OCI-LY3 (cell line): Measurements from ENCODE around the gene ZBTB8A.

Source experiments
- EZH2phosphoT487 ChIP-seq: fragments of 200-600 bp; shearing (Covaris generic); IDR thresholded peaks from 2 replicates; pipeline ENCODE4 v1.6.1; 2018; ENCODE audit warnings: antibody characterized with exemption, mixed run types, low read depth
- TF ChIP-seq, protein P1 (sequence below): fragments of 200-600, 300-600 bp; sonication (generic); IDR thresholded peaks from 2 replicates; pipeline ENCODE4 v1.5.1; 2014; ENCODE audit warnings: antibody characterized with exemption, low read length, low read depth

DNA sequence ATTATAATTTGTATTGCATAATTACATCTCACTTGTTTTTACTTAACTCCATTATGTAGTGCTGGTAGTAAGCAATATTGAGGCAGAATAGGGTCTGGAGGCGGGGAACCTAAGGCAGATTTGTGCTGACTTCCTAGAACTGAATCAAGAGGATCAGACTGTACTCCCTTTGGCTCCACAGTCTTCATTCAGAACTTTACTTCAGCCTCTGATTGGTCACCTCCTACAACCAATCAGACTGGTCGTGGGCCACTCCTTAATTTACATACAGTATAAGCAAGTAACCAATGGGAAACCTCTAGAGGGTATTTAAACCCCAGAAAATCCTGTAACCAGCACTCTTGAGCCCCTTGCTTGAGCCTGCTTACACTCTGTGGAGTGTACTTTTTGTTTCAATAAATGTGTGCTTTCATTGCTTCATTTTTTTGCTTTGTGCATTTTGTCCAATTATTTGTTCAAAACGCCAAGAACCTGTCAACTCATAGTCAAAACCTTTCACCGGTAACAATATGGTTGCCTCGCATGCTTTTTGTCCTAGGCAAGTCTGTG is 79.5 kb downstream of the ZBTB8A start:
- TF ChIP-seq, protein P1, sequence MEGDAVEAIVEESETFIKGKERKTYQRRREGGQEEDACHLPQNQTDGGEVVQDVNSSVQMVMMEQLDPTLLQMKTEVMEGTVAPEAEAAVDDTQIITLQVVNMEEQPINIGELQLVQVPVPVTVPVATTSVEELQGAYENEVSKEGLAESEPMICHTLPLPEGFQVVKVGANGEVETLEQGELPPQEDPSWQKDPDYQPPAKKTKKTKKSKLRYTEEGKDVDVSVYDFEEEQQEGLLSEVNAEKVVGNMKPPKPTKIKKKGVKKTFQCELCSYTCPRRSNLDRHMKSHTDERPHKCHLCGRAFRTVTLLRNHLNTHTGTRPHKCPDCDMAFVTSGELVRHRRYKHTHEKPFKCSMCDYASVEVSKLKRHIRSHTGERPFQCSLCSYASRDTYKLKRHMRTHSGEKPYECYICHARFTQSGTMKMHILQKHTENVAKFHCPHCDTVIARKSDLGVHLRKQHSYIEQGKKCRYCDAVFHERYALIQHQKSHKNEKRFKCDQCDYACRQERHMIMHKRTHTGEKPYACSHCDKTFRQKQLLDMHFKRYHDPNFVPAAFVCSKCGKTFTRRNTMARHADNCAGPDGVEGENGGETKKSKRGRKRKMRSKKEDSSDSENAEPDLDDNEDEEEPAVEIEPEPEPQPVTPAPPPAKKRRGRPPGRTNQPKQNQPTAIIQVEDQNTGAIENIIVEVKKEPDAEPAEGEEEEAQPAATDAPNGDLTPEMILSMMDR = no peak
- no peak for TF ChIP-seq EZH2phosphoT487
